Gastroesophageal sphincter (tissue), 3 donors: Measurements from ENCODE around the gene SHISA3.

Experiments used
- CTCF ChIP-seq, 4 experiments: fragments of 200-600 bp in 2 of 4; fragments of 450-650 bp in 2 of 4; sonication (generic) in 1 of 4; IDR thresholded peaks; one replicate each; pipeline ENCODE4 v1.5.1; 2017 to 2019; ENCODE audit warnings: antibody characterized with exemption in 4 of 4, mild to moderate bottlenecking in 2 of 4, moderate library complexity in 2 of 4
- POLR2AphosphoS5 ChIP-seq: sonication (generic); formaldehyde crosslinking; IDR thresholded peaks from one replicate; pipeline ENCODE4 v1.6.1; 2017; ENCODE audit warnings: antibody characterized with exemption

GRCh38 chr4:42398171-42398870 is 1.0 kb downstream of the SHISA3 start:
- TF ChIP-seq CTCF (IDR thresholded peaks at IDR 0.05): no peak
- TF ChIP-seq POLR2AphosphoS5: no peak
